CD8-positive, alpha-beta memory T cell (primary cell): ENCODE results near the gene ZDHHC11. TPM values are rescaled to one million over a fixed set of nuclear protein-coding genes. Genes with fewer than 3 reads are reported as not detected.
A peak's percentile ranks its signal among the peaks of the same experiment; 100 is the strongest.
"Not testable (repeated sequence)": the region's sequence is repeated elsewhere in the genome, so short reads cannot be mapped to it uniquely, and the experiment has no call there.

ENCODE experiments used
- CTCF ChIA-PET: fragments of 350-600 bp; sonication (Branson Sonifier 250); formaldehyde crosslinking; loops from one replicate; lab custom pipeline; 2021; ENCODE audit warnings: antibody characterized with exemption; lab: Charles Lee
- POLR2A ChIA-PET: fragments of 350-600 bp; sonication (Branson Sonifier 250); formaldehyde crosslinking; loops from one replicate; lab custom pipeline; 2021; ENCODE audit warnings: antibody characterized with exemption; lab: Charles Lee
- DNase-seq, 5 donors: peaks; one replicate each; pipeline versions ENCODE4 v3.0.0 to v3.0.0-alpha.2; 2020 to 2022; ENCODE audit warnings: mixed read lengths in 1 of 5
- H3K27ac ChIP-seq: one replicate; pipeline ENCODE4 v1.7.0; 2013; ENCODE audit warnings: low read depth, mild to moderate bottlenecking, low read length, moderate library complexity
- H3K27me3 ChIP-seq: 2 replicates; pipeline ENCODE4 v1.7.0; 2013; ENCODE audit warnings: low read length, mild to moderate bottlenecking; ENCODE audit not compliant: insufficient read depth, poor library complexity, severe bottlenecking
- H3K36me3 ChIP-seq: 2 replicates; pipeline ENCODE4 v1.7.0; 2013; ENCODE audit warnings: mild to moderate bottlenecking, low read length, moderate library complexity; ENCODE audit not compliant: insufficient read depth
- H3K4me1 ChIP-seq: 2 replicates; pipeline ENCODE4 v1.7.0; 2013; ENCODE audit warnings: mild to moderate bottlenecking, low read length, moderate library complexity; ENCODE audit not compliant: insufficient read depth
- H3K4me3 ChIP-seq: 2 replicates; pipeline ENCODE4 v1.7.0; 2013; ENCODE audit warnings: mild to moderate bottlenecking, low read length
- H3K9me3 ChIP-seq: 2 replicates; pipeline ENCODE4 v1.7.0; 2013; ENCODE audit warnings: mild to moderate bottlenecking, low read length
- H3K27ac Mint-ChIP-seq, 8 donors: one replicate each; pipeline ENCODE4 v1.8.0; 2020 to 2021; ENCODE audit warnings: mixed read lengths in 8 of 8, mild to moderate bottlenecking in 6 of 8, inconsistent platforms in 3 of 8, moderate library complexity in 3 of 8
- H3K27me3 Mint-ChIP-seq, 2 donors: one replicate each; pipeline ENCODE4 v1.8.0; 2020 to 2021; ENCODE audit warnings: mixed read lengths in 2 of 2, mild to moderate bottlenecking in 1 of 2, moderate library complexity in 1 of 2
- H3K36me3 Mint-ChIP-seq, 3 donors: one replicate each; pipeline ENCODE4 v1.8.0; 2020 to 2021; ENCODE audit warnings: mixed read lengths in 3 of 3, inconsistent platforms in 1 of 3, mild to moderate bottlenecking in 1 of 3
- H3K4me1 Mint-ChIP-seq, 3 donors: one replicate each; pipeline ENCODE4 v1.8.0; 2020 to 2021; ENCODE audit warnings: mixed read lengths in 3 of 3, inconsistent platforms in 1 of 3, mild to moderate bottlenecking in 1 of 3
- H3K4me3 Mint-ChIP-seq, 7 donors: one replicate each; pipeline ENCODE4 v1.8.0; 2020 to 2021; ENCODE audit warnings: mixed read lengths in 7 of 7, mild to moderate bottlenecking in 6 of 7, moderate library complexity in 4 of 7, inconsistent platforms in 2 of 7
- H3K9me3 Mint-ChIP-seq, 5 donors: one replicate each; pipeline ENCODE4 v1.8.0; 2020 to 2022; ENCODE audit warnings: mixed read lengths in 5 of 5, mild to moderate bottlenecking in 3 of 5, moderate library complexity in 2 of 5, inconsistent platforms in 1 of 5
- polyA plus RNA-seq: library from polyadenylated mRNA; unstranded; fragments of 300-500 nt; fragmentation: Illumina TruSeq; gene quantifications from one replicate; pipeline ENCODE4 v1.2.3, GENCODE V29; 2021
- total RNA-seq, 2 experiments: library from RNA; stranded (reverse); gene quantifications; one replicate each; pipeline ENCODE4 v1.2.3, GENCODE V29; 2021

ZDHHC11 gene
- total and polyA plus RNA-seq, 3 experiments from 2014 or later = 4.5 to 7.2 TPM; not detected in 1

- H3K27me3 Mint-ChIP-seq, DNase-seq, H3K9me3 Mint-ChIP-seq, H3K27me3 ChIP-seq, H3K36me3 Mint-ChIP-seq, H3K4me1 ChIP-seq, H3K4me3 Mint-ChIP-seq, POLR2A ChIA-PET, CTCF ChIA-PET, H3K27ac Mint-ChIP-seq, H3K9me3 ChIP-seq, H3K36me3 ChIP-seq, H3K4me1 Mint-ChIP-seq, H3K27ac ChIP-seq, H3K4me3 ChIP-seq: not testable (repeated sequence)
Observed at GRCh38 chr5:751992-752391, 98.8 kb downstream of the ZDHHC11 start.

GRCh38 chr5:751496-751895, 99.3 kb downstream of the ZDHHC11 start:
- H3K27me3 Mint-ChIP-seq = no peaks in the 10 kb centered on the region
- ChIA-PET CTCF (no interaction called here), POLR2A (no interaction called here)
- H3K4me1 ChIP-seq = no peaks in the 10 kb centered on the region
- H3K4me3 ChIP-seq = no peak overlapping the region
- peaks cover 0 to 5% (median 2%) of the 10 kb centered on the region in 3 donors for H3K4me1 Mint-ChIP-seq
- no peaks in the 10 kb centered on the region for H3K27me3 ChIP-seq
- no peaks in the 10 kb centered on the region for H3K9me3 ChIP-seq
- no peaks in the 10 kb centered on the region for H3K9me3 Mint-ChIP-seq
- no peak overlapping the region for H3K27ac ChIP-seq
- no peaks in the 10 kb centered on the region for H3K36me3 ChIP-seq
- no peak overlapping the region for H3K27ac Mint-ChIP-seq
- H3K36me3 Mint-ChIP-seq = no peaks in the 10 kb centered on the region
- DNase-seq = no peak
- H3K4me3 Mint-ChIP-seq = no peak overlapping the region

- H3K36me3 ChIP-seq, H3K4me1 Mint-ChIP-seq, H3K9me3 Mint-ChIP-seq, H3K27ac Mint-ChIP-seq, H3K27me3 Mint-ChIP-seq, H3K4me1 ChIP-seq, H3K36me3 Mint-ChIP-seq, DNase-seq, POLR2A ChIA-PET, H3K4me3 ChIP-seq, H3K9me3 ChIP-seq, CTCF ChIA-PET, H3K27ac ChIP-seq, H3K4me3 Mint-ChIP-seq, H3K27me3 ChIP-seq: not testable (repeated sequence)
Observed at GRCh38 chr5:750226-750625, 100.6 kb downstream of the ZDHHC11 start.

- Mint-ChIP-seq H3K27me3 (no peaks in the 10 kb centered on the region), H3K36me3 (no peaks in the 10 kb centered on the region), H3K9me3 (no peaks in the 10 kb centered on the region), H3K4me1 (peaks cover 0 to 2% (median 2%) of the 10 kb centered on the region in 3 donors), H3K4me3 (no peak overlapping the region), H3K27ac (no peak overlapping the region)
- no peaks in the 10 kb centered on the region for H3K4me1 ChIP-seq
- POLR2A ChIA-PET = no interaction called here
- no peaks in the 10 kb centered on the region for H3K27me3 ChIP-seq
- H3K27ac ChIP-seq = no peak overlapping the region
- no peaks in the 10 kb centered on the region for H3K9me3 ChIP-seq
- CTCF ChIA-PET = no interaction called here
- no peak for DNase-seq
- no peak overlapping the region for H3K4me3 ChIP-seq
- no peaks in the 10 kb centered on the region for H3K36me3 ChIP-seq
Observed at GRCh38 chr5:749101-749670, 101.6 kb downstream of the ZDHHC11 start.

- H3K4me3 ChIP-seq, H3K36me3 ChIP-seq, H3K4me1 ChIP-seq, H3K9me3 Mint-ChIP-seq, H3K27ac ChIP-seq, H3K9me3 ChIP-seq, H3K4me1 Mint-ChIP-seq, H3K27me3 ChIP-seq, CTCF ChIA-PET, H3K27me3 Mint-ChIP-seq, H3K4me3 Mint-ChIP-seq, H3K36me3 Mint-ChIP-seq, DNase-seq, POLR2A ChIA-PET: not testable (repeated sequence)
- peak overlapping the region in 1 of 8 donors; percentile 32 for H3K27ac Mint-ChIP-seq
Observed at GRCh38 chr5:748011-748980, 102.5 kb downstream of the ZDHHC11 start.

DNA sequence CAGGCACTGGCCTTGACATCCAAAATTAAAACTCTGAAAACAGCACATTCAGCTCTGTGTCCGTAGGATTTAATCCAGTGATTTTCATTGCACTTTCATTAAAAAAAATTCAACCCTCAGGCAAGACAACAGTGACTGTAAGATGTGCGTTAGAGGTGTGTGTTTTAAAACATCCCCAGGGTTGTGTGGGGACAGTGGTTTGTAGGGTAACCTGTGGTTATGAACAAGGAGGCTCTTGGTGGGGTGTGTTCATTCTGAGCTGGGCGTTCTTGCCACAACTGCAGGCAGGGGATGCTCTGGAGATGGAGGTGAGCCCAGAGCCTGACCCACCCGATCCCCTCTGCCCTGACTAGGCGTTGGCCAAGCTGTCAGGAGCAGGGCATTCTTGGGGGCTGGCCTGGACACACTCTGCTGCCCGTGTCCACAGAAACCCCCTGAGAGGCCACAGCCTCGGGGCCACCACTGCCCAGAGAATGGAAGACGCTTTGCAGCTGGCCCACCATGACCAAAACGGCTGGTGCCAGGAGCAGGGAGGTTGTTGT, 103.4 kb downstream of the ZDHHC11 start:
- H3K4me3 Mint-ChIP-seq, H3K36me3 Mint-ChIP-seq, H3K27me3 ChIP-seq, H3K4me1 Mint-ChIP-seq, H3K36me3 ChIP-seq, CTCF ChIA-PET, H3K27ac ChIP-seq, DNase-seq, POLR2A ChIA-PET, H3K4me3 ChIP-seq, H3K27me3 Mint-ChIP-seq, H3K9me3 ChIP-seq, H3K9me3 Mint-ChIP-seq, H3K4me1 ChIP-seq: not testable (repeated sequence)
- H3K27ac Mint-ChIP-seq = peak overlapping the region in 1 of 8 donors; percentile 47

DNA sequence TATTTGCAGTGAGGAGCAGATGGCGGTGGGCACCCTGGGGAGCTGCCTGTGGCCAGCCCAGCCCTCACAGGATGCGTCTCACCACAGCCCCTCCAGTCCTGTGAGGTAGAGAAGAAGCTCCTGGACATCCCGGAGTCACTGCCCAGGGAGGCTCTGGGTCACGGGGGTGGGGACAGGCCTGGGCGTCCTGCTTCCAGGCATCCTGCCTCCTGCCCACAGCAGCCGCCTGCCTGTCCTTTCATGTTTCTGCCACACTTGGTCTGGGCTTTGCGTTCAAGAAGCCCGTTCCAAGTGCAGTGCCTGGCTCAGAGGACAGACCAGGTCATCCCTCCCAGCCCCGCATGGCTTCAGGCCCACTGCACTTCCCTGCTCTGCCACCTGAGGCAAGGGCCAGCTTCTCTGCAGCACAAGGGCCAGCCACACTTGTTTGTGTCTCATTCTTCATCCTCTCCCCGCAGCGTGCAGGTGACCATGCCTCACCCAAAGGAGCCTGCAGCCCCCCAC, 104.5 kb downstream of the ZDHHC11 start:
- no peaks in the 10 kb centered on the region for H3K27me3 Mint-ChIP-seq
- Histone ChIP-seq H3K4me1 (no peaks in the 10 kb centered on the region), H3K4me3 (no peak overlapping the region), H3K27ac (no peak overlapping the region), H3K27me3 (no peaks in the 10 kb centered on the region), H3K36me3 (no peaks in the 10 kb centered on the region), H3K9me3 (no peaks in the 10 kb centered on the region)
- no peak overlapping the region for H3K4me3 Mint-ChIP-seq
- no peak for DNase-seq
- peaks cover 2 to 4% (median 3%) of the 10 kb centered on the region in 3 donors for H3K4me1 Mint-ChIP-seq
- no peaks in the 10 kb centered on the region for H3K36me3 Mint-ChIP-seq
- CTCF ChIA-PET = no interaction called here
- H3K9me3 Mint-ChIP-seq = no peaks in the 10 kb centered on the region
- no peak overlapping the region for H3K27ac Mint-ChIP-seq
- POLR2A ChIA-PET = no interaction called here
